Measurements from ENCODE around the gene TMEM18. TPM values are rescaled to one million over a fixed set of nuclear protein-coding genes. Genes with fewer than 3 reads are reported as not detected.
"Not testable (repeated sequence)": the region's sequence is repeated elsewhere in the genome, so short reads cannot be mapped to it uniquely, and the experiment has no call there.

Gene TMEM18
- total and polyA plus RNA-seq, 4 donors, result 17.8 to 26.2 (median 22.0) TPM

DNA sequence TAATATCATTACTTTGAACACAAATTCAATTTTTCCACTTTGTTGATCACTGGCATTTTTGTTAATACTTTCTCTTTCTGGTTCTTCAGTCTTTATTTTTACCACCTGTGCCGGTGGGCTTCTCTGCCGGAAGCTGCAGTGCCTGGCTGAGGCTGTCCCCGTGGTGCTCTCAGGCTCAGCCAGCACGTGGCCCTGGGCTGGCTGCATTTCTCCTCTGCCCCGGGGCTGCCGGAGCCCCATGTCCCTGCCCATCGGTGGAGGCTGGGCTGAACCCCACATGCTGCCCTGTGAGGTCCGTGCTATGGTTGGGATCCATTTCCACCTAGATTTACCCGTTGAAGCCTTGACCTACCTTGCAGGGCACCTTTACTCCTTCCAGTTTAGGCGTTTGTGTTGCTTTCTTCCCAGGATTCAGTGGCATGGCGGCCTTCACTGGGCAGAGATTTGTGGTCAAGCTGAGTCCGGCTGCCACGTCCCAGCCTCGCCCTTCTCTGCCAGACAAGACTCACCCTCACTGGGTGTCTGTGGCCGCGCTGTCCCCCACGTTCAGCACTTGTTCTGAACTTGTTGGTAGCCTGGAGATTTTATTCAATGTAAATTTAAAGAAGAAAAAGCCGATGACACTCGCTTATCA lies 12.8 kb upstream of the TMEM18 start:
- ATAC-seq (ENCODE audit: low FRiP score) (peak; percentile 56), DNase-seq (no peak)
- Histone ChIP-seq H3K4me3 (ENCODE audit: low read length in 2 of 2) (no peak overlapping the region), H3K9me3 (ENCODE audit: control insufficient read depth, low read length) (no peaks in the 10 kb centered on the region), H3K4me1 (ENCODE audit: control insufficient read depth in 1 of 2, insufficient read depth in 2 of 2, low read length in 2 of 2) (peaks cover 1 to 7% of the 10 kb centered on the region in 2 donors), H3K27ac (ENCODE audit: low read depth in 1 of 2, low read length in 2 of 2) (peak overlapping the region in 1 of 2 donors; percentile 55), H3K27me3 (ENCODE audit: control insufficient read depth in 1 of 2, insufficient read depth in 2 of 2, low read length in 1 of 2) (no peaks in the 10 kb centered on the region), H3K36me3 (ENCODE audit: control insufficient read depth in 1 of 2, insufficient read depth in 2 of 2, low read length in 1 of 2) (no peaks in the 10 kb centered on the region)
- intact Hi-C loops (cut with DNase I), result loop anchor here in 1 of 2 donors (5.0 kb wide), 1 partner anchor 962 kb away; no protein-coding TSS in a partner anchor
- whole genome bisulfite sequencing, 2 donors, result 57 to 59% methylated on average over 19 of the region's 19 CpGs

DNA sequence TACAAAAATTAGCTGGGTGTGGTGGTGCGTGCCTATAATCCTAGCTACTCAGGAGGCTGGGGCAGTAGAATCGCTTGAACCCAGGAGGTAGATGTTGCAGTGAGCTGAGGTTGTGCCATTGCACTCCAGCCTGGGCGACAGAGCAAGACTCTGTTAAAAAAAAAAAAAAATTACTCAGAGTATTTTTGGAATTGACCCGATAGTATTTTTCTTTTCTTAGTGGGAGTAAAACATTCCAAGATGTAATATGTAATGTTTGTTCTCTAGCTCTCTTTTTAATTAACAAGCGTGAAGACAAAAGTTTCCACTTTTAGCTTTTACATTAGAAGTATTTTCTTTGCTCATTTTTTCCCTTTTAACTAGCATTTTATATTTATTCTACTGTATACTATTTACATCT lies 12.0 kb upstream of the TMEM18 start:
- Histone ChIP-seq H3K36me3 (ENCODE audit: control insufficient read depth in 1 of 2, insufficient read depth in 2 of 2, low read length in 1 of 2) (no peaks in the 10 kb centered on the region), H3K4me1 (ENCODE audit: control insufficient read depth in 1 of 2, insufficient read depth in 2 of 2, low read length in 2 of 2) (peaks cover 0 to 7% of the 10 kb centered on the region in 2 donors), H3K4me3 (ENCODE audit: low read length in 2 of 2) (no peak overlapping the region), H3K27ac (ENCODE audit: low read depth in 1 of 2, low read length in 2 of 2) (peak overlapping the region in 1 of 2 donors; percentile 41), H3K27me3 (ENCODE audit: control insufficient read depth in 1 of 2, insufficient read depth in 2 of 2, low read length in 1 of 2) (no peaks in the 10 kb centered on the region), H3K9me3 (ENCODE audit: control insufficient read depth, low read length) (no peaks in the 10 kb centered on the region)
- 6 to 15% methylated on average over 5 of the region's 5 CpGs for WGBS, 2 donors
- ATAC-seq (ENCODE audit: low FRiP score), result peak; percentile 15
- intact Hi-C loops (cut with DNase I), result no loop called here
- no peak for DNase-seq

DNA sequence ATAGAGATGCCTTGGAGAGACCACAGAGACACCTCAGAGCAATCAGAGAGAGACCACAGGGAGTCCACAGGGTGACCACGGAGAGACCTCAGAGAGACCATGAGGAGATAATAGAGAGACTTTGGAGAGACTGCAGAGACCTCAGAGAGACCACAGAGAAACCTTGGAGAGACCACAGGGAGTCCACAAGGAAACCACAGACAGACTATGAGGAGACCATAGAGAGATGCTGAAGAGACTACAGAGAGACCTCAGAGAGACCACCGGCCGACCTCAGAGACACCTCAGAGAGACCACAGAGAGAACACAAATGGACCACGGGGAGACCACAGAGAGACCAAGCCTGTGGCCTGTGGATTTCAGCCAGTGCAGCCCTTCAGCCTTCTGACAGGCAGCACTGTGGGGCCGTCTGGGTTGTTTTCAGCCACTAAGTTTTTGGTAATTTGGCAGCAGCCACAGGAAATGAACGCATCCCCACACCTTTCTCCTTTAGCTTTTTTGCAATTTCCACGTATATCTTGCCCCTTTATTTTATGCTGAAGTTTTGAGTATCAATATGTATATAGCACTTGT lies 11.4 kb upstream of the TMEM18 start:
- ATAC-seq (ENCODE audit: low FRiP score), result no peak
- intact Hi-C loops (cut with DNase I), result no loop called here
- Histone ChIP-seq H3K4me1 (ENCODE audit: control insufficient read depth in 1 of 2, insufficient read depth in 2 of 2, low read length in 2 of 2) (peaks cover 0 to 7% of the 10 kb centered on the region in 2 donors), H3K27me3 (ENCODE audit: control insufficient read depth in 1 of 2, insufficient read depth in 2 of 2, low read length in 1 of 2) (peaks cover 0 to 3% of the 10 kb centered on the region in 2 donors), H3K9me3 (ENCODE audit: control insufficient read depth, low read length) (no peaks in the 10 kb centered on the region), H3K4me3 (ENCODE audit: low read length in 2 of 2) (no peak overlapping the region), H3K36me3 (ENCODE audit: control insufficient read depth in 1 of 2, insufficient read depth in 2 of 2, low read length in 1 of 2) (no peaks in the 10 kb centered on the region), H3K27ac (ENCODE audit: low read depth in 1 of 2, low read length in 2 of 2) (peak overlapping the region; percentile 23 to 41)
- DNase-seq, result no peak
- 66 to 68% methylated on average over 7 of the region's 7 CpGs for WGBS, 2 donors

DNA sequence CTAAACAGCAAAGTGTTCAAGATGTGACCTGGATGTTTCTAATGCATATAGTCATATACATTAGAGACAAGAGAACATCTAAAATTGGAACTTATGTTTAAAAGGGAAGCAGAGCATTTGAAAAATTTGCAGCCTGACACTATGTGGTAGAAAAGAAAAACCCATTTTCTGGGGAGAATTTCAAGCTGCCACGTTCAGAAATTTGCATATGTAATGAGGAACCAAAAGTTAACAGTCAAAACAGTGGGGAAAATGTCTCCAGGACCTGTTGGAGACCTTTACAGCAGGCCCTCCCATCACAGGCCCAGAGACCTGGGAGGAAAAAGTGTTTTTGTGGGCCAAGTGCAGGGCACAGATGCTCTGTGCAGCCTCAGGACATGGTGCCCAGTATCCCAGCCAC lies 8.2 kb upstream of the TMEM18 start:
- H3K36me3 ChIP-seq (ENCODE audit: control insufficient read depth in 1 of 2, insufficient read depth in 2 of 2, low read length in 1 of 2), result no peaks in the 10 kb centered on the region
- ATAC-seq (ENCODE audit: low FRiP score), result no peak
- WGBS, 2 donors, result 76 to 78% methylated on average over 1 of the region's 1 CpG

DNA sequence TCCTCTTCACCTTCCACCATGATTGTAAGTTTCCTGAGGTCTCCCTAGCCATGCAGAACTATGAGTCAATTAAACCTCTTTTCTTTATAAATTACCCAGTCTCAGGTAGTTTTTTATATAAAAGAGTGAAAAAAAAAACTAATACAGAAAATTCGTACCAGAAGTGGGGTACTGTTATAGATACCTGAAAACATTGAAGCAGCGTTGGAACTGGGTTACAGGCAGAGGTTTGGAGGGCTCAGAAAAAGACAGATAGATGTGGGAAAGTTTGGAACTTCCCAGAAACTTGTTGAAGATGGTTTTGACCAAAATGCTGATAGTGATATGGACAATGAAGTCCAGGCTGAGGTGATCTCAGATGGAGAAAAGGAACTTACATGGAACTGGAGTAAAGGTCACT lies 7.7 kb upstream of the TMEM18 start:
- DNase-seq, result not testable (repeated sequence)
- 93 to 95% methylated on average over 2 of the region's 2 CpGs for WGBS, 2 donors

More for the DNA sequence above, 8.2 kb upstream of the TMEM18 start:
- no peak overlapping the region for H3K27ac ChIP-seq (ENCODE audit: low read depth in 1 of 2, low read length in 2 of 2)
- peaks cover 0 to 3% of the 10 kb centered on the region in 2 donors for H3K27me3 ChIP-seq (ENCODE audit: control insufficient read depth in 1 of 2, insufficient read depth in 2 of 2, low read length in 1 of 2)
- DNase-seq, result no peak
- peaks cover 0 to 4% of the 10 kb centered on the region in 2 donors for H3K4me1 ChIP-seq (ENCODE audit: control insufficient read depth in 1 of 2, insufficient read depth in 2 of 2, low read length in 2 of 2)
- H3K4me3 ChIP-seq (ENCODE audit: low read length in 2 of 2), result no peak overlapping the region
- intact Hi-C loops (cut with DNase I), result no loop called here
- no peaks in the 10 kb centered on the region for H3K9me3 ChIP-seq (ENCODE audit: control insufficient read depth, low read length)

DNA sequence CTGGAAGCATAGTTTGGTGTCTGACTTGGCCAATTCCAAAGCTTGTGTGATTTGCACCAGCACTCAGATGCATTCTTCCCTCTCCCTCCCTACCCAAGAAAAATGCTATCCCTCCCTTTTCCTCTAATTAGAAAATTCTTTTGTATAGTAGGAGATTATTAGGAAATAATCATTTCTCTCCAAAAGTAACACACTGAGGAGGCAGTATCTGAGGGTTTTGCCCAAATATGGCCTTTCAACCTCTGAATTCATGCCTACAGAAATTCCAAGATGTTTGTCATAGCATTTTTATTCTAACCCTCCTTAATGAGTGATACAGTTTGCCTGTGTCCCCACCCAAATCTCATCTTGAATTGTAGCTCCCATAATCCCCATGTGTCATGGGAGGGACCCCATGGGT lies 5.0 kb upstream of the TMEM18 start:
- H3K27ac ChIP-seq (ENCODE audit: low read depth in 1 of 2, low read length in 2 of 2), result no peak overlapping the region
- peaks cover 0 to 3% of the 10 kb centered on the region in 2 donors for H3K27me3 ChIP-seq (ENCODE audit: control insufficient read depth in 1 of 2, insufficient read depth in 2 of 2, low read length in 1 of 2)
- no peaks in the 10 kb centered on the region for H3K36me3 ChIP-seq (ENCODE audit: control insufficient read depth in 1 of 2, insufficient read depth in 2 of 2, low read length in 1 of 2)
- H3K9me3 ChIP-seq (ENCODE audit: control insufficient read depth, low read length), result no peaks in the 10 kb centered on the region
- ATAC-seq (ENCODE audit: low FRiP score), result no peak
- intact Hi-C loops (cut with DNase I), result no loop called here
- no peak overlapping the region for H3K4me3 ChIP-seq (ENCODE audit: low read length in 2 of 2)
- DNase-seq, result no peak
- H3K4me1 ChIP-seq (ENCODE audit: control insufficient read depth in 1 of 2, insufficient read depth in 2 of 2, low read length in 2 of 2), result no peaks in the 10 kb centered on the region

More for the DNA sequence above, 7.7 kb upstream of the TMEM18 start:
- H3K27me3 ChIP-seq (ENCODE audit: control insufficient read depth in 1 of 2, insufficient read depth in 2 of 2, low read length in 1 of 2); H3K4me1 ChIP-seq (ENCODE audit: control insufficient read depth in 1 of 2, insufficient read depth in 2 of 2, low read length in 2 of 2); H3K36me3 ChIP-seq (ENCODE audit: control insufficient read depth in 1 of 2, insufficient read depth in 2 of 2, low read length in 1 of 2); ATAC-seq (ENCODE audit: low FRiP score); H3K9me3 ChIP-seq (ENCODE audit: control insufficient read depth, low read length); H3K4me3 ChIP-seq (ENCODE audit: low read length in 2 of 2); intact Hi-C loops (cut with DNase I); H3K27ac ChIP-seq (ENCODE audit: low read depth in 1 of 2, low read length in 2 of 2): not testable (repeated sequence)

DNA sequence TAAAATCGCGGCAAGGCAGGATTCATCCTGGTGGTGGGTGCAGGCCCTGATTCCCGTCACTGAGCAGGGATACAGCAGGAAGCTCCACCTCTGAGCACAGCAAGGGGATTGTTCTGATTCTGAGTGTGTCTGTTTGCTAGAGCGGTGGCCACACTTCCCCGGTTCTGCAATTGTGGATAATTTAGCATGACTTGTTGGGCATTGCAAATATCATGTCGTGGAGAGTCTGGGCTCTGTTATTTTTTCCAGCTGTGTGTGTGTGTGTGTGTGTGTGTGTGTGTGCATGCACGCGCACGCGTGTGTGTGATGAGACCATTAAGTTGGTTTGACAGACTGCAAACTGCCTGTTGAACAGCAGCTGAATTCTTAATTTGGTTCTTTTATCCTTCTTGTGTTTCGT lies 4.1 kb upstream of the TMEM18 start:
- Histone ChIP-seq H3K27me3 (ENCODE audit: control insufficient read depth in 1 of 2, insufficient read depth in 2 of 2, low read length in 1 of 2) (peaks cover 0 to 3% of the 10 kb centered on the region in 2 donors), H3K9me3 (ENCODE audit: control insufficient read depth, low read length) (no peaks in the 10 kb centered on the region), H3K27ac (ENCODE audit: low read depth in 1 of 2, low read length in 2 of 2) (no peak overlapping the region), H3K4me1 (ENCODE audit: control insufficient read depth in 1 of 2, insufficient read depth in 2 of 2, low read length in 2 of 2) (no peaks in the 10 kb centered on the region), H3K4me3 (ENCODE audit: low read length in 2 of 2) (no peak overlapping the region), H3K36me3 (ENCODE audit: control insufficient read depth in 1 of 2, insufficient read depth in 2 of 2, low read length in 1 of 2) (no peaks in the 10 kb centered on the region)
- ATAC-seq (ENCODE audit: low FRiP score) (no peak), DNase-seq (no peak)
- intact Hi-C loops (cut with DNase I), result no loop called here
- WGBS, 2 donors, result 71 to 76% methylated on average over 11 of the region's 11 CpGs

DNA sequence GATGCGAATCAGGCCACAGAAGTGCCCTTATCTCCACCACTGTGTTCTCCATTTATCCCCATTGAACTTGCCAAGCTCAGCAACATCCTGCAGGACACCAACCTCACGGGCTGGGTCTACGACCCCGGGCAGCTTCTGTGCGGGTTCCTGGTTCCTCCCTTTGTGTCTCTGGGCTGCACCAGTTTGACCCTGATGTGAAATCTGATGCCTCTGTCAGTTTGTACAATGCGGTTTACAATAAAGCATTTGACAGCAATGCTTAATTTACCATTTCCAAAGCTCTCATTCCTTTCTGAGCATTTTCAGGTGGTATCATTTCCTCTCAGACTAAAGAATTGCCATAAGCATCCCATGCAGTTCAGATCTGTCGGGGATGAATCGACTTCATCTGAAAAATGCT lies 3.3 kb upstream of the TMEM18 start:
- intact Hi-C loops (cut with DNase I), result no loop called here
- DNase-seq, result no peak
- no peak for ATAC-seq (ENCODE audit: low FRiP score)
- no peak overlapping the region for H3K27ac ChIP-seq (ENCODE audit: low read depth in 1 of 2, low read length in 2 of 2)
- H3K9me3 ChIP-seq (ENCODE audit: control insufficient read depth, low read length), result no peaks in the 10 kb centered on the region
- H3K27me3 ChIP-seq (ENCODE audit: control insufficient read depth in 1 of 2, insufficient read depth in 2 of 2, low read length in 1 of 2), result peaks cover 0 to 3% of the 10 kb centered on the region in 2 donors
- H3K4me1 ChIP-seq (ENCODE audit: control insufficient read depth in 1 of 2, insufficient read depth in 2 of 2, low read length in 2 of 2), result no peaks in the 10 kb centered on the region
- H3K36me3 ChIP-seq (ENCODE audit: control insufficient read depth in 1 of 2, insufficient read depth in 2 of 2, low read length in 1 of 2), result no peaks in the 10 kb centered on the region
- WGBS, 2 donors, result 83 to 87% methylated on average over 8 of the region's 8 CpGs
- H3K4me3 ChIP-seq (ENCODE audit: low read length in 2 of 2), result no peak overlapping the region

DNA sequence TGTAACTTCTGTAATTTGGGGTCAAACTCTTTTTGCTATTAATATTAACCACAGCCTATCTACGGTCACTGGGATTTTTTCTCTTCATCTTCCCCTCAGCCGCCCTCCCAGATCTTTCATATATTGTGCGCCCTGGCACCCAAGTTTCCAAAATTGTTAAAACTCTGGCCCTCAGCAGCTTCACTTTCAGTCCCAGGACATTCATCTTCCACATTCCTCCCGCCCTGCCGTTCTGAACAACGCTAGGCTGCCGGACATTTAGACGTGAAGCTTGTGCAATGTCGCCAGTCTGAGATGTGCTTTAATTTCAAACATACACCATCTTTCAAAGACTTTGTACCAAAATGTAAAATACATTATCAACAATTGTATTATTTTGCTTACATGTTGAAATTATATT lies 1.8 kb upstream of the TMEM18 start:
- Histone ChIP-seq H3K4me1 (ENCODE audit: control insufficient read depth in 1 of 2, insufficient read depth in 2 of 2, low read length in 2 of 2) (no peaks in the 10 kb centered on the region), H3K27ac (ENCODE audit: low read depth in 1 of 2, low read length in 2 of 2) (no peak overlapping the region), H3K36me3 (ENCODE audit: control insufficient read depth in 1 of 2, insufficient read depth in 2 of 2, low read length in 1 of 2) (no peaks in the 10 kb centered on the region), H3K4me3 (ENCODE audit: low read length in 2 of 2) (no peak overlapping the region), H3K27me3 (ENCODE audit: control insufficient read depth in 1 of 2, insufficient read depth in 2 of 2, low read length in 1 of 2) (peaks cover 0 to 2% of the 10 kb centered on the region in 2 donors), H3K9me3 (ENCODE audit: control insufficient read depth, low read length) (no peaks in the 10 kb centered on the region)
- no peak for DNase-seq
- intact Hi-C loops (cut with DNase I), result loop anchor here (5.0 kb wide), 2 partner anchors 58 to 1143 kb away; no protein-coding TSS in a partner anchor
- ATAC-seq (ENCODE audit: low FRiP score), result no peak
- 72 to 78% methylated on average over 9 of the region's 9 CpGs for WGBS, 2 donors

All from aorta (tissue), 5 donors.